Left kidney (tissue), 8 donors: ENCODE data around the gene CCL8. TPM values are rescaled to one million over a fixed set of nuclear protein-coding genes. Genes with fewer than 3 reads are reported as not detected.

Source experiments
- DNase-seq: peaks from one replicate; pipeline ENCODE4 v3.0.0-alpha.2; 2013
- long read RNA-seq, 8 donors: transcript quantifications; one replicate each; lab custom pipeline, GENCODE V29; 2026
- polyA plus RNA-seq: library from polyadenylated mRNA; unstranded; fragments of 120-200 nt; gene quantifications from one replicate; pipeline ENCODE4 v1.2.1, GENCODE V29; 2013; ENCODE audit not compliant: insufficient read length

CCL8 gene
- polyA plus RNA-seq, result 0.15 TPM
- long read RNA-seq, donor 1, result 0 reads
- long read RNA-seq, donor 2, result 0 reads
- long read RNA-seq, donor 3, partial matches to known transcripts, result 0 of 1 reads
- long read RNA-seq, donor 3, other reads (novel, unspliced or antisense), result 0 of 1 reads
- long read RNA-seq, donor 4, result 0 reads
- long read RNA-seq, donor 5, result 0 reads
- long read RNA-seq, donor 6, partial matches to known transcripts, result 0 of 1 reads
- long read RNA-seq, donor 6, other reads (novel, unspliced or antisense), result 0 of 1 reads
- long read RNA-seq, donor 7, result 0 reads
- long read RNA-seq, donor 8, result 0 reads

DNA sequence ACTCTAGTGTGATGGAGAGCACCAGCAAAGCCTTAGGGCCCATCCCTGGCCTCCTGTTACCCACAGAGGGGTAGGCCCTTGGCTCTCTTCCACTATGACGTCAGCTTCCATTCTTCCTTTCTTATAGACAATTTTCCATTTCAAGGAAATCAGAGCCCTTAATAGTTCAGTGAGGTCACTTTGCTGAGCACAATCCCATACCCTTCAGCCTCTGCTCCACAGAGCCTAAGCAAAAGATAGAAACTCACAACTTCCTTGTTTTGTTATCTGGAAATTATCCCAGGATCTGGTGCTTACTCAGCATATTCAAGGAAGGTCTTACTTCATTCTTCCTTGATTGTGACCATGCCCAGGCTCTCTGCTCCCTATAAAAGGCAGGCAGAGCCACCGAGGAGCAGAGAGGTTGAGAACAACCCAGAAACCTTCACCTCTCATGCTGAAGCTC lies at the start of gene CCL8:
Gene CCL8 (plus strand): TSS at position 397 of the 445 bp plus-strand sequence. CDS start 67 bp downstream, outside the sequence.
- DNase-seq, result no peak

DNA sequence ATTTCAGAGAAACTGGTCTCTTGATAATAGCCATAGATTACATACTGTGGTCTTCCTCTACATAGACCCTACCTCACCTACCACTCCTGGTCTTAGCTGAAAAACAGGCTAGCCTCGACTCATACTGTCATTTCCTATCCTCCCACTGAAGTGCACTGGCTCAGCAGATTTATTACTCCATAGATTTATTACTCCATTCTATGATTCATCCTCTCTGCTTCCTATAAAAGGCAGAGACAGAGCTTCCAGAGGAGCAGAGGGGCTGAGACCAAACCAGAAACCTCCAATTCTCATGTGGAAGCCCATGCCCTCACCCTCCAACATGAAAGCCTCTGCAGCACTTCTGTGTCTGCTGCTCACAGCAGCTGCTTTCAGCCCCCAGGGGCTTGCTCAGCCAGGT lies 49.3 kb upstream of the CCL8 start, which contains the start of gene CCL7:
Gene CCL7 (plus strand): TSS at position 253 of the 400 bp plus-strand sequence. CDS start 70 bp downstream, at position 323.
- no peak for DNase-seq

DNA sequence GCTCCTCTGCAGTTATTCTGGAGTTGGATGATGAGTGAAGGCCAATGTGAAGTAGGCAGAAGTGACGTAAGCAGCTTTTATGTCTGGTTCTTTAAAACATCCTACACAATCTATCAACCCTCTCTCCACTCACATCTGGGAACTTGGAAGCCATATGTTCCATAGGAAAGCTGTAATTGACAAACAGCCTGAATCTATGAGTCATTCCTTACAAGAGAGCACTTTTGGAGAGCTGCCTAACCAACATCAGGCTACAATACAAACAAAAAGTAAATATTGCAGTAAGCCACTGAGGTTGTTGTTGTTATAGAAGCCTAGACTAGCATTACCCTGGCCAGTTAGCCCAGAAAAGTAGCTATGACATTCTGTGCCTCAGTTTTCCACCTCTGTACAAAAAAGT lies 43.4 kb upstream of the CCL8 start:
- DNase-seq, result no peak

DNA sequence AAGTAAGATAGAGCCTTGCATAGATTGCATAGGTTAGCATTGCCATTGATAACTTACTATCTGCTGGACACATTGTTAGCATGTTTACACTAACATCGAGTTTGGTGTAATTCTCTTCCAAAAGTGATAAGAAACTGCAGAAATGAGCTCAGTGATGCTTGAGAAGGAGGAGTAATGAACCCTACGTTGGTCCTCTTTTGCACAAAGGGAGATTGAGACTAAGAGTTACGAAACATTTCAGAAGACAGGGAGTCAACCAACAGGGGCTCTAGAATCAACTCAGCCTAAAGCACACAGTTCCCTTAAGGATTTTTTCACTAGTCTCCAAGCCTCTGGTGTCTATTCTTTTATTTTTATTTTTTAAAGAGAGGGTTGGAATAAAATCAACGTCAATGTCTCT lies 42.4 kb upstream of the CCL8 start:
- DNase-seq, result no peak

DNA sequence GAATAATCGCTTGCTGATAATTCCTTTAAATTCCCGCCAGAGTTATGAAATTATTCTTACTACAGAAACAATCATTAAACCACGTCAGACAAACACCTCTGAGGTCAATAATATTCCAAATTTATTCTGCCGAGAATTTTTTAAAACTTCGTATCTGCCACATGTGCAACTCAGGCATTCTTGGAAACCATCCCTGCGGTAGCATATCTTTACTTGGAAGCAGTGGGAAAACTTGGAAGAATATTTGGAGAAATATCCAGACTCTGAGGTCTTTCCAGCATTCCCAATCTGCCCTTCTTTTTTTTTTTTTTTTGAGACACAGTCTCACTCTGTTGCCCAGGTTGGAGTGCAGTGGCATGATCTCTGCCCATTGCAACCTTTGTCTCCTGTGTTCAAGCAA lies 35.7 kb upstream of the CCL8 start:
- no peak for DNase-seq

DNA sequence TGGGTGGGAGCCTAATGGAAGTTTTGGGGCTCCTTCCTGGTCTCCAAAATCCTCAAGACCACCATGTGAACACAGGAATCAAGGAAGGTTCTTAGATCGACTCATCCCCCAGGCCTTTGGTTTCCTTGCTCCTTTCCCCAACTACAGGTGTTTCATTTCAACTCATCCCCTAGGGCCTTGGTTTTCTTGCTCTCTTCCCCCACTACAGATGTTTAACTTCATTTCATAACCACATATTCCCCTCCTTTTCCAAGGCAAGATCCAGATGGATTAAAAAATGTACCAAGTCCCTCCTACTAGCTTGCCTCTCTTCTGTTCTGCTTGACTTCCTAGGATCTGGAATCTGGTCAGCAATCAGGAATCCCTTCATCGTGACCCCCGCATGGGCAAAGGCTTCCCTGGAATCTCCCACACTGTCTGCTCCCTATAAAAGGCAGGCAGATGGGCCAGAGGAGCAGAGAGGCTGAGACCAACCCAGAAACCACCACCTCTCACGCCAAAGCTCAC lies 33.9 kb upstream of the CCL8 start, which contains the start of gene CCL11:
Gene CCL11 (plus strand): TSS at position 457 of the 507 bp plus-strand sequence. CDS start 67 bp downstream, outside the sequence.
- no peak for DNase-seq

DNA sequence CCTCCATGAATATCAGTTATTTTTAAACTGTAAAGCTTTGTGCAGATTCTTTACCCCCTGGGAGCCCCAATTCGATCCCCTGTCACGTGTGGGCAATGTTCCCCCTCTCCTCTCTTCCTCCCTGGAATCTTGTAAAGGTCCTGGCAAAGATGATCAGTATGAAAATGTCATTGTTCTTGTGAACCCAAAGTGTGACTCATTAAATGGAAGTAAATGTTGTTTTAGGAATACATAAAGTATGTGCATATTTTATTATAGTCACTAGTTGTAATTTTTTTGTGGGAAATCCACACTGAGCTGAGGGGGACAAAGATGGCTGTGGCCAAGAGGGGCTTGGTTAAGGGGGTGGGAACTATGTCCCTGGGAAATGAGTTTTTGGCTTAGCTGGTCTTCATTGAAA lies 31.4 kb upstream of the CCL8 start:
- DNase-seq, result no peak

DNA sequence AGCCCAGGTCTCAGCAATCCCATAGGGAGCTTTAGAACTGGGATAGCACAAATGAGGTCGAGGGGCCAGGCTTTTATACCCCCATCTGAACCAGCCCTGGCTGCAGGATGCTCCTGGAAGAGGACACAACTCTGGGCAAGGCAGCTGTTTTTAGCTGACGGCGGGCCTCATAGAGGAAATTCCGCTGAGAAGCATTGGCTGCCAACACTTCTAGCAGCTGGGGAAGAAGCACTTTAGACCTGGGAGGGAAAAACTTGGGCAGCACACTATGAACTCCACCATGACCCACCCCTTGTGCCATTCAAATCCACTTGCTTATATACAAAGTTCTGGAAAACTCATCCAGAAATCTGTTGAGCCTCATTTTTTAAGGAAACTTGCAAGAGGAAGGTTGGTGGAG lies 28.6 kb upstream of the CCL8 start:
- no peak for DNase-seq

DNA sequence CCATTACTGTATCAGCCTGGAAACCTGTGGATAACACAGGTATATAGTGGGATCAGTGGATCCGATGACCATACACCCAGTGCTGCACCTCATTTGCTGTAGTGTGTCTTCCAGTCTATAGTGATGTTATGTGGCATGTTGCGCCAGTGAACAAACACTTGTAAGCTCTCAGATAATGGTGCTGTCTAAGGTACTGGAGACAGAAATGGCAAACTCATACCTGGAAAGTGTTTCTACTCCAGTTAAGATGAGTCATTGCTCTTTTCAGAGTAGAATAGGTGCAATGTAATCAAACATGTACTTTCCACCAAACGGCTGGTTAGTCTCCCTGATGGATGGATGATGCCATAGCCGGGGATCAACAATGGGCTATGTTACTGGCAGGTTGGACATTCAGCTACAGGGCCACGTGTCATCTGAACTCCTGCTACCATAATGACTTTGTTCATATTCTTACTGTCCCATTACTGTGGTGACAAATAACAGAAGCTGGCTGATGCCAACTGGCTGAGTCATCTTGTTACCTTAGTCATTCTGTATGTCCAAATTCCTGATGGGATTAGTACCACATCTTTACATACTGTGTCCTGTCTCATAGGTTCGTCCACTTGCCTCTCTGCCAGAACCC lies 27.4 kb upstream of the CCL8 start:
- no peak for DNase-seq

DNA sequence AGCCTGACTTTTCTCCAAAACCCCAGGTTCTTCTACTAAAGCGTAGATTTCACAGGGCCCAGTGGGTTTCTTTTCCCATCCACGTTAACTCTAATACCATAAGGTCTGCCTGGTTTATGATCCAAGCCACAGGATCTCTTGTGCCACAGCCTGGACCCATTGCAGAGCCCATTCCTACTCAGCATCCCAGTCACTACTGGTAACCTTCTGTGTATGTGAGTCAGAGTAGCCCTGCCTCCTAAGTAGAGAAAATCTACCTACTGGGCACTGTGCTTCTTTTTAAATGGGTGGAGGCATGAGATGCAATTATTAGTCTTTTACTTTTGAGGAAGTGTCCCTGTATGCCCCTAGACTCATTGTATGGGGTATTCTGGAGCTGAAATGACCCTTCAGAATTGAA lies 20.2 kb upstream of the CCL8 start:
- DNase-seq, result no peak

DNA sequence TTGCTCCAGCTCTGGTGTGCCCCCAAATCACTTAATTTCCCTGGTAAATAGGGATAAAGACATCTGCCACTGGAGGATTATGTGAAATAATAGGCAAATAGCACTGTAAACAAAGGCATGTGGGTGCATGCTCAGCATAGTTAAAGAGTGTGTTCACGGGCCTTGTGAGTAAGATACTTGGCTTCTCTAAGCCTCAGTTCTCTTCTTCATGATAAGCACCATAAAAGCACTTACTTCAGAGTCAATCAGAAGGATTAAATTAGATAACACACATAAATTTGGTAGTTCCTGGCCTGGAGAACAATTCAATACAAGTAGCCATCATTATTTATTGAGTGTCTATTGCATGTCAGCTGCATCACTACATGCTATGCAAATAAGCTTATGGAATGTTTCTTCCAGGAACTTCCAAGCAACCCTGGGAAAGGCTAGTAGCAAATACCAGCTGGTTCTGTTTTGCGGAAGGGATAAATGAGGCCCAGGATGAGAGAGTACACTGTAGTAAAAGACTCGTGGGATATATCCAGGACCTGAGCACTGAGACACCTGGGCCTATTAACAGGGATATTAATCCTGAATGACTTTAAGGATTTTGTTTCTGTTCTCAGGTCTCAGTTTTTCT lies 19.2 kb upstream of the CCL8 start:
- no peak for DNase-seq

DNA sequence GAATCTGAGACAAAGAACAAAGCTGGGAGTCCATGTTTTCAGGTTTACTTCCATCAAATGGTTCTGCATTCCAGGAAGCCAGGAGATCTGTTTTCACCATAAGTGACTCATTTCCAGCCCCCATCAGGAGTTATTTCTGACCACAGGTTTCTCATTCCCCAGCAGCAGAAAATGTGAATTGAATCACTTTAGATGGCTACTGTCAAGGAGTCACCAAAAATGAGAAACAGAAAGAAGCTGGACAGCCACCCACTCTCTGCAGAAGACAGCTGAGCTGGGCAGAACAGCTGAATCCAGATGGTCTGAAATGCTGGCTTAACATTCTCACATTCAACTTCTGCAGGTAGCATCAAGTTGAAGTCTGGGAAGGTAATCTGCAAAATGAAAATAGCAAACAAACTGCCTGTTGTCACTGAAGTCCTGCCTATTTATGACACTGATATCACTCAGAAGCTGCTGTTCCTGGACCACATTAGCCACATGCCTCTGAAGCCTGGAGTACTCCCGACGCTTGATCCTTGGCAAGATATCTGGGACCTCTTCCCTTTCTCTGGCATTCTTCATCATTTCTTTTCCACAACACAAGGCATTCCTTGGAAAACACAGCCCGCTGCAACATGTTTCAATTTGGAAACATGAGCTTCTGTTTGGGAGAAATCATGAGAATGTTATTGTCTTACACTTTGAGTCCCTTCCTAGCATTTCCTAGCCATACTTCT lies 18.4 kb upstream of the CCL8 start:
- no peak for DNase-seq

DNA sequence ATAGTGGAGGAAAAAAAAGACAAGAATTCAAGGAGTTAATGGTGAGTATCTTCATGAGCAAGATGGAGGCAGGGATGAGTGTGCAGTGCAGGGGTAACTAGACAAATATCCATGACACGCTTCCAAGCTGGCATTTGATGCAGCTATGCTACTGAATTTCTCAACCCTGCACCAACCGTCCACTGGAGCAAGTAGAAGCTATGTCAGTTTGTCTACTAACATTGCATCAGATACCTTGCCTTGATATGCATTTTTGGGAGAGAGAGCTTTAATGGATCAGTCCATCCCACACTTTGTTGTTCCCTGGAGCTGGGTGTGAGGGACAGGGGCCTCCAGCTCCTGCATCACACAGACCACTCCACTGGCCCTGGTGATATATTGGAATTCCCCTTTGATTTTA lies 17.2 kb upstream of the CCL8 start:
- DNase-seq, result no peak

DNA sequence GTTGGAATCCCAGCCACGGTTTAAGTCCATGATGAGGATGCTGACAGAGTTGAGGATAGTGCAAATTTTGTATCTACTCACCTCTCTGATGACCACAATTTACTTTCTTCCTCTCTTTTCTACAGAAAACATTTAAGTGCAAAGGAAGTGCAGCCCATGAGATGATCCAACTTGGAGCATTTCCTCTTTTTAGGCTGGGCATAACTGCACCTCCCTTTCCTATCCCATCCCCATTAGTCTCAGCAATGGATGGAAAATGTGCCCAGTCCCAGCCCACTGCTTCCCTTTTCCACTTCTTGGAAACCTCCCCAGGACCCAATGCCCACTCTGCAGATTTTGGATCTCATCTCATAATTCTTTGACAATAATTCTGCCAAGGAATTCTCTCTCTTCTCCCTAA lies 16.6 kb upstream of the CCL8 start:
- no peak for DNase-seq

DNA sequence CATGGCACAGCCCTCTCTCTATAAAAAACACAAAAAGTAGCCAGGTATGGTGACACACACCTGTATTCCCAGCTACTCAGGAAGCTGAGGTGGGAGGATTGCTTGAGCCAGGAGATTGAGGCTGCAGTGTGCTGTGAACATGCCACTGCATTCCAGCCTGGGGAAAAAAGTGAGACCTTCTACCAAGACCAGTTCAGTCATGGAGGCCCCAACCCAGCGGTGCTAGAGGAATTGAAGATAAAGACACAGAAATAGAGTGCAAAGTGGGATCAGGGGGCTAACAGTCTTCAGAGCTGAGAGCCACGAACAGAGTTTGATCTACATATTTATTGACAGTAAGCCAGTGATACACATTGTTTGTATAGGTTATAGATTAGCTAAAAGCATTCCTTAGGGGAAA lies 15.6 kb upstream of the CCL8 start:
- no peak for DNase-seq

DNA sequence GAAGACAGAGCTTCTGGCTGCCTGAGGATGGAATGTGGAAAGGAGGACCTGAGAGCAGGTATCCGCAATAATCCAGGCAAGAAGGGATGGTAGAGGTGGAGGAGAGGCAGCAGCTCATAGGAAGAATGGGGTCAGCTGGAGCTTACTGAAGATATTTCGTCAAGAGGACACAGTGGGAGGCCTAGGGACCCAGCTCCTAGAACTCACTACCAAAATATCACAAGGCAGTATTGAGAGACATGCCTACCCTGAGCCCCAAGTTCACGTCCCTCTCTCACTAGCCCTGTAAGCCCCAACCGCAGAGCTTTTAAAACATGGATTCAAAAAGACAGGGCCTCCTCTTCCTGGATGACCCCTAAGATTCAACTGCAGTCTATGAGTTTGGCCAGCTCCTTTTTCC lies 14.2 kb upstream of the CCL8 start:
- DNase-seq, result no peak

DNA sequence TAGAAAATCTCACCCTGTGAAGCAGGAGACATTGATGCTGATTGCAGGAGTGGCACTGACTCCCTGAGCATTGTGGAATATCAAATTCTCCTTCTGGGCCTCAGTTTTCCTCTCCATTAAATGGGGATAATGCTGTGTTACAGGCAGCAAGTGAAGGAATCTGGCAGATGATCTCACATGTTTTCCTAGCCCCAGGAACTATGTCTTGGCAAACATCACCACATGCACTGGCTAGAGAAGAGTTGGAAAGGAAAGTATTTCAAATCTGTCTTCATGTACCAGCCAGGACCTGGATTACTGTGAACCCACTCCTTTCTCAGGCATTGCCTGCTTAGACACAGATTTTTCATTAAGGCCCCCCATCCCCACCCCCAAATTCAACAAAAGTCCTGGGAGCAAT lies 13.6 kb upstream of the CCL8 start:
- no peak for DNase-seq

DNA sequence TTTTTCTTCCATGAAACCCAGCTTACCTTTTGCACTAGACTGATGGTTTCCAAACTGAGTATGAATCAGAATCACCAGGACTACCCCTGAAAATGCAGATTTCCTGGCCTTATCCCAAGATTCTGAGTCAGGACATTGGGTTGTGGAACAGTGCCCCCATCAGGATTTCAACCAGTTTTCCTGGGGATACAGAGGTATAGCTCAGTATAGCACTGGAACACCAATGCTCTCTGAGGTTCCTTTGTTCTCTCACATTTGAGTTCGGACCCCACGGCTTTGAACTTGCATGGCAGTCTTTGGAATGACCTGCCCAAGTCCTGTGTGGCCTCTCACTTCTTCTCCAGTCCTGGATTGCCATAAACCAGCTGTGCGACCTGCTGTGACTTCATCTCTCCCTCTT lies 12.8 kb upstream of the CCL8 start:
- no peak for DNase-seq

DNA sequence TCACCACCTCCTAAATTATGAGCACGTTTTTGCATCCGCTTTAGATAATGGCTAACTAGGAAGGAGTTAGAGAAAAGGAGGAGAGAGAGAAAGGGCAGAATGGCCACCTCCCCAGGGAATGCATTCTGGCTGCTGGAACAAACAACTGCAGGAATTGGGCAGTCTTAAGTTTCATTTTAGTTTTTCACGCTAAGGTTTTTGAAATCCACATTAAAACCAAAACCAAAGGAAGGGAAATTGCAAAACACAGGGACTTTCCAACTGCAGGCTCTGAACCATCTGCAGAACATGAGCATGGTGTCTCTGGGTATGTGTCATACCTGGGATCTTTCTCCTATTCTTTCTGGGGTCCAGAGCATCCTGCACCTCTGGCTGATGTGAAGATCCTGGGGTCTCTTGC lies 12.1 kb upstream of the CCL8 start:
- DNase-seq, result no peak

DNA sequence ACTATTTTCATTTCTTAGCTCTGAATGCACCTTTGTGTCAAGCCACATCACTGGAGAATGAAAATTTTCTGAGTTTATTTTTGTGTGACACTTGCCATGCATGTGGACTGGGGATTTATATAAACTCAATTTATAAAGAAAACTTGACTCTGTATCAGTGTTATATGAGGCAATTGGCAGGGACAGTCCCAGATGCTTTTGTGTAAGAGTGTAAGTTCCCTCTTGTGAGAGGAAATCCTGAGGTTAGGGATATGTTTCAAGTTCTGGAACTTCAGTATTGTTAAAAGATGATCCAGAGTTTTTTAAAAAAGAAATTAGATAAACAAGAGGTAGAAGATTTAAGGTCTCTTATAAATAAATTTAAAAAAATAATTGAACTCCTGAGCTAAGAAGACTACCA lies 10.9 kb upstream of the CCL8 start:
- no peak for DNase-seq

DNA sequence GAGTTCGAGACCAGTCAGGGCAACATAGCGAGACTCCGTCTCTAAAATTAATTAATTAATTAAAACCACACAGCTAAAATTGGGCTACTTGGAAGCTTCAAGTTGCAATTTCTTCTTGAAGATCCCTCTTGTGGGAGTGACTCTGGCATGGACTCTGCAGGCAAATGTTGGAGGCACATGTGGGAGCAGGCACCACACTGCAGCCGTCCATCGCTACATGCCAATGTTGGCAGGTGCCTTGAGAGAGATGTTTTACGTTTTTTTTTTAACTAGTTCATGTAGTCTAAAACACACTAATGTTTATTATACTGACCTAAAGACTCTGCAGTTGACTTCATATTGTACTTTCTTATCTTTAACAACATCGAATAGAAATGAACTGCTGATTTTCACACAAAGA lies 7.9 kb upstream of the CCL8 start:
- no peak for DNase-seq

DNA sequence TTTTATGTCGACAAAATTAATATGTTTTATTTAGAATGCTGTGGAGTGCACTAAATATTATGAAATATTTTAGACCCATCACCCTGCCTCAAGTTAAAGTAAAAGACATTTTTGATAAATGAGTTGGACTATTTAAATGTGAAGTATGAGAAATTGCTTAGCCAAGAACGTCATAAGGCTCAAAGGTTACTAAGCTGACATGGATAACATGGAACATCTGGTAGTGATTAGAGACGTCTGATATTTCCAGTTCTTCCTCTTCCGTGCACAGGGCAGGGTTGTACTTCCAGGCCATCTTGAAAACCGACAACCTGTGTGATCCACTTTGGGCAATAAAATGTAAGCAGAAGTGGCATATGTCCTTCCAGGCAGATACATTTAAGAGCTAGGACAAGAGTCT lies 7.2 kb upstream of the CCL8 start:
- no peak for DNase-seq

DNA sequence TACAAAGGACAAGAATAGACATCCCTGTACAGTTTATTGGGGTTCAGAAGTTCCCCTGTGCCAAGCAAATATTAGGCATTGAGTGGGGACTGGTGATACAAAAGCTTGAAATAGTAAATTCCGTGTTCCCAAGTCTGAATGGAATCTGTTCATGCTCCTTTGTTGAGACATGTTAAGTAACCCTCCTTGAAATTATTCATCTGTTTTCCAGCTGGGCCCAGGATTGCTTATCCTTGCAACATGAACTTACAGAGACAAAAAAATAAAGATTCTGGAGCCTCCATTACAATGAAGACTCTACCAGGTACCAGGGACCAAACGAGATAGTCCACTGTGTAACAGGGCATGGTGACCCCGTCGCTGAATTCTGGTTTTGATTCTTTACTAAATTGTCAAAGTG lies 6.1 kb upstream of the CCL8 start:
- no peak for DNase-seq
